ENCODE measurements around the gene PPFIA3. TPM values are rescaled to one million over a fixed set of nuclear protein-coding genes. Genes with fewer than 3 reads are reported as not detected.

Gene PPFIA3
- total and polyA plus RNA-seq, 2 of the 8 experiments (the other 6 are each of a cell fraction or from before 2014, with no cell fraction given) = 15.9 to 25.3 TPM

DNA sequence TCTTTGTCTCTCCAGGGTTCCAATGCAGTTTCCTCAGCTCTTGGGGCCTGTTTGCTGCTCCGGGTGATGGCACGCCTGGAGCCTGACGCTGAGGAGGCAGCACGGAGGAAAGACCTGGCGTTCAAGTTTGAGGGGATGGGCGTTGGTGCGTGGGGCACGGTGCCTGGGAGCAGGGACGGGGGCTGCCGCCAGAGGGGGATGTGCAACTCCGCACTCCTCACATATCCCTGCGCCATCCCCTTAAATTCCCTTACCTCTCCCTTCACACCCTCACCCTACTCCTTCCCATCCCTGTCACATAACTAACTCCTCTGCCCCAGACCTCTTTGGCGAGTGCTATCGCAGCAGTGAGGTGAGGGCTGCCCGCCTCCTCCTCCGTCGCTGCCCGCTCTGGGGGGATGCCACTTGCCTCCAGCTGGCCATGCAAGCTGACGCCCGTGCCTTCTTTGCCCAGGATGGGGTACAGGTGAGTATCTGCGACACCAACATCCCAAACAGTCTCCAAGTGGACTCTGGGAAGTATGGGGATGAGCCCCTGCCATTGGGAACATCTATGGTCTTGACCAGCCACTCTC, 69.4 kb downstream of the PPFIA3 start:
- no peak overlapping the region for H3K4me3 ChIP-seq (ENCODE audit: extremely low read depth in 1 of 4, insufficient read depth in 2 of 4, low read depth in 3 of 4, low read length in 4 of 4)

More for the DNA sequence above, 69.4 kb downstream of the PPFIA3 start:
- ChIA-PET CTCF (ENCODE audit: partially characterized antibody) (interaction anchor here (0.6 to 7.0 kb wide), 9 partner anchors 10 to 1501 kb away, joined by 3 to 66 read pairs (median 4); no protein-coding TSS in a partner anchor), POLR2A (ENCODE audit: partially characterized antibody) (interaction anchor here (0.6 to 1.2 kb wide), 4 partner anchors 9 to 56 kb away, joined by 3 to 5 read pairs (median 3); no protein-coding TSS in a partner anchor)
- no peak overlapping the region for H3K9ac ChIP-seq (replicated peaks in 1 of 4; ENCODE audit: extremely low read depth in 1 of 4, low read depth in 3 of 4, low read length in 3 of 4)
- TF ChIP-seq SP1 (IDR thresholded peaks at IDR 0.05; ENCODE audit: low read depth, low read length) (no peak), RAD21 (IDR thresholded peaks at IDR 0.05 in 1 of 2, conservative IDR thresholded peaks at IDR 0.05 in 1 of 2; ENCODE audit: low read depth in 2 of 2, low read length in 2 of 2) (peak in 1 of 2 experiments; percentile 6; a peak in 1 of 4 replicates), POU5F1 (IDR thresholded peaks at IDR 0.05; ENCODE audit: low read depth, low read length) (no peak), SIRT6 (IDR thresholded peaks at IDR 0.05; ENCODE audit: low read length) (no peak), RFX5 (IDR thresholded peaks at IDR 0.05; ENCODE audit: borderline replicate concordance, low read depth, low read length) (no peak), YY1 (IDR thresholded peaks at IDR 0.05; ENCODE audit: low read depth, low read length) (no peak), BACH1 (IDR thresholded peaks at IDR 0.05; ENCODE audit: low read length) (no peak), CHD2 (IDR thresholded peaks at IDR 0.05; ENCODE audit: low read length) (no peak)
- TF ChIP-seq, protein P1, sequence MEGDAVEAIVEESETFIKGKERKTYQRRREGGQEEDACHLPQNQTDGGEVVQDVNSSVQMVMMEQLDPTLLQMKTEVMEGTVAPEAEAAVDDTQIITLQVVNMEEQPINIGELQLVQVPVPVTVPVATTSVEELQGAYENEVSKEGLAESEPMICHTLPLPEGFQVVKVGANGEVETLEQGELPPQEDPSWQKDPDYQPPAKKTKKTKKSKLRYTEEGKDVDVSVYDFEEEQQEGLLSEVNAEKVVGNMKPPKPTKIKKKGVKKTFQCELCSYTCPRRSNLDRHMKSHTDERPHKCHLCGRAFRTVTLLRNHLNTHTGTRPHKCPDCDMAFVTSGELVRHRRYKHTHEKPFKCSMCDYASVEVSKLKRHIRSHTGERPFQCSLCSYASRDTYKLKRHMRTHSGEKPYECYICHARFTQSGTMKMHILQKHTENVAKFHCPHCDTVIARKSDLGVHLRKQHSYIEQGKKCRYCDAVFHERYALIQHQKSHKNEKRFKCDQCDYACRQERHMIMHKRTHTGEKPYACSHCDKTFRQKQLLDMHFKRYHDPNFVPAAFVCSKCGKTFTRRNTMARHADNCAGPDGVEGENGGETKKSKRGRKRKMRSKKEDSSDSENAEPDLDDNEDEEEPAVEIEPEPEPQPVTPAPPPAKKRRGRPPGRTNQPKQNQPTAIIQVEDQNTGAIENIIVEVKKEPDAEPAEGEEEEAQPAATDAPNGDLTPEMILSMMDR (IDR thresholded peaks at IDR 0.05; ENCODE audit: control extremely low read depth in 1 of 3, insufficient read depth in 1 of 3, low read depth in 1 of 3, low read length in 3 of 3) = peak; percentile 15 to 72 (median 56); a peak in 3 of 4 replicates
- no peaks in the 10 kb centered on the region for H3K79me2 ChIP-seq (ENCODE audit: control insufficient read depth in 1 of 2, insufficient read depth in 2 of 2, low read length in 2 of 2)
- H3K27ac ChIP-seq (ENCODE audit: low read depth, low read length) = no peak overlapping the region
- no peaks in the 10 kb centered on the region; a peak in 1 of 7 replicates for H3K4me1 ChIP-seq (replicated peaks in 1 of 4; ENCODE audit: control insufficient read depth in 3 of 4, insufficient read depth in 4 of 4, low read length in 3 of 4)
- no peak overlapping the region for H2AK5ac ChIP-seq (ENCODE audit: low read depth, low read length)
- FAIRE-seq (no peak), DNase-seq (ENCODE audit: low read depth in 1 of 2, low spot score in 2 of 2) (peak in 1 of 2 experiments; percentile 62)
- H4K8ac ChIP-seq (ENCODE audit: extremely low read depth, insufficient read depth, low read length) = peak overlapping the region; percentile 80
- H4K91ac ChIP-seq (replicated peaks; ENCODE audit: insufficient read length, low read length) = no peak overlapping the region
- no peak overlapping the region for H2BK120ac ChIP-seq (replicated peaks; ENCODE audit: low read depth, low read length)
- H2BK20ac ChIP-seq (ENCODE audit: low read length) = no peak overlapping the region
- no peak overlapping the region for H2BK15ac ChIP-seq (ENCODE audit: low read length)
- H3K56ac ChIP-seq (replicated peaks; ENCODE audit: insufficient read length, low read depth, low read length) = no peak overlapping the region
- H3K27me3 ChIP-seq (replicated peaks in 1 of 4; ENCODE audit: control insufficient read depth in 3 of 4, extremely low read depth in 1 of 4, insufficient read depth in 3 of 4, low read length in 3 of 4) = no peaks in the 10 kb centered on the region
- no peak overlapping the region for H3K14ac ChIP-seq (ENCODE audit: insufficient read length)
- peaks cover 0 to 1% of the 10 kb centered on the region in 2 experiments for H4K20me1 ChIP-seq (replicated peaks in 1 of 2; ENCODE audit: control insufficient read depth in 1 of 2, insufficient read depth in 2 of 2, low read length in 2 of 2)
- H3K23ac ChIP-seq (ENCODE audit: insufficient read length) = no peak overlapping the region
- H2BK5ac ChIP-seq (ENCODE audit: low read depth, low read length) = no peak overlapping the region
- H3K9me3 ChIP-seq (ENCODE audit: insufficient read depth in 2 of 2, low read depth in 1 of 2, low read length in 1 of 2) = no peaks in the 10 kb centered on the region
- no peaks in the 10 kb centered on the region; a peak in 1 of 8 replicates for H3K36me3 ChIP-seq (ENCODE audit: control insufficient read depth in 2 of 4, insufficient read depth in 4 of 4, low read length in 3 of 4)
- no peak overlapping the region for H3K4ac ChIP-seq (replicated peaks; ENCODE audit: insufficient read length, low read depth, low read length)
- WGBS, 2 experiments (ENCODE audit: extremely low coverage in 1 of 2, insufficient coverage in 1 of 2, insufficient read length in 1 of 2, insufficient replicate concordance in 2 of 2, low coverage in 1 of 2, low lambda C conversion rate in 2 of 2, missing lambda C conversion rate in 1 of 2) = 80 to 100% methylated on average over 1 to 21 of the region's 21 CpGs
- H3K79me1 ChIP-seq (ENCODE audit: low read depth, low read length) = no peaks in the 10 kb centered on the region; the same call in 1 of the 2 replicates
- no peaks in the 10 kb centered on the region for H3K23me2 ChIP-seq (ENCODE audit: low read depth, low read length)
- H4K5ac ChIP-seq (ENCODE audit: insufficient read length, low read depth, low read length) = no peak overlapping the region
- no peak overlapping the region for H2BK12ac ChIP-seq (ENCODE audit: low read depth, low read length)
- H3K4me2 ChIP-seq (ENCODE audit: insufficient read depth in 1 of 2, low read depth in 2 of 2, low read length in 2 of 2) = no peak overlapping the region
- no peak overlapping the region for H2AFZ ChIP-seq (ENCODE audit: low read length)
- H3K18ac ChIP-seq (ENCODE audit: extremely low read depth, low read length) = no peak overlapping the region

Data from H1 (cell line).